ENCODE data around the gene KAT6B.

Gene KAT6B

GRCh38 chr10:74953214-74953613, 126.8 kb downstream of the KAT6B start:
- DNase-seq (ENCODE audit: low read depth in 3 of 3): no peak

GRCh38 chr10:74955796-74956195, 129.4 kb downstream of the KAT6B start:
- no peak for DNase-seq (ENCODE audit: low read depth in 3 of 3)

GRCh38 chr10:74956555-74957111, 130.2 kb downstream of the KAT6B start:
- DNase-seq (ENCODE audit: low read depth in 3 of 3): no peak

- no peak for DNase-seq (ENCODE audit: low read depth in 3 of 3)
Observed at GRCh38 chr10:74957285-74957961, 131.0 kb downstream of the KAT6B start.

- DNase-seq (ENCODE audit: low read depth in 3 of 3): no peak
Observed at GRCh38 chr10:74958316-74958715, 131.9 kb downstream of the KAT6B start.

- DNase-seq (ENCODE audit: low read depth in 3 of 3): no peak
Observed at GRCh38 chr10:74960670-74961069, 134.3 kb downstream of the KAT6B start.

GRCh38 chr10:74962517-74962916, 136.1 kb downstream of the KAT6B start:
- DNase-seq (ENCODE audit: low read depth in 3 of 3): no peak

GRCh38 chr10:74963549-74963948, 137.1 kb downstream of the KAT6B start:
- no peak for DNase-seq (ENCODE audit: low read depth in 3 of 3)

GRCh38 chr10:74967911-74968666, 141.7 kb downstream of the KAT6B start:
- no peak for DNase-seq (ENCODE audit: low read depth in 3 of 3)

- no peak for DNase-seq (ENCODE audit: low read depth in 3 of 3)
Observed at GRCh38 chr10:74968667-74969061, 142.3 kb downstream of the KAT6B start.

GRCh38 chr10:74969093-74969492, 142.7 kb downstream of the KAT6B start:
- no peak for DNase-seq (ENCODE audit: low read depth in 3 of 3)

GRCh38 chr10:74969530-74969929, 143.1 kb downstream of the KAT6B start:
- DNase-seq (ENCODE audit: low read depth in 3 of 3): no peak

- DNase-seq (ENCODE audit: low read depth in 3 of 3): no peak
Observed at GRCh38 chr10:74973741-74974392, 147.5 kb downstream of the KAT6B start.

GRCh38 chr10:74975758-74976157, 149.4 kb downstream of the KAT6B start:
- DNase-seq (ENCODE audit: low read depth in 3 of 3): no peak

GRCh38 chr10:74976565-74976964, 150.2 kb downstream of the KAT6B start:
- DNase-seq (ENCODE audit: low read depth in 3 of 3): no peak

GRCh38 chr10:74977072-74977471, 150.7 kb downstream of the KAT6B start:
- no peak for DNase-seq (ENCODE audit: low read depth in 3 of 3)

GRCh38 chr10:74977913-74978847, 151.8 kb downstream of the KAT6B start:
- no peak for DNase-seq (ENCODE audit: low read depth in 3 of 3)

GRCh38 chr10:74981831-74982633, 155.6 kb downstream of the KAT6B start:
- no peak for DNase-seq (ENCODE audit: low read depth in 3 of 3)

- no peak for DNase-seq (ENCODE audit: low read depth in 3 of 3)
Observed at GRCh38 chr10:74982634-74982982, 156.2 kb downstream of the KAT6B start.

- DNase-seq (ENCODE audit: low read depth in 3 of 3): no peak
Observed at GRCh38 chr10:74983383-74983782, 157.0 kb downstream of the KAT6B start.

Data from stimulated activated CD4-positive, alpha-beta T cell treated with anti-CD3 and anti-CD28 coated beads, TNF-alpha, amount 100 ng/mL, for 4 hours (primary cell).